Endothelial cell of umbilical vein (primary cell): ENCODE data around the gene NEURL1B. TPM values are rescaled to one million over a fixed set of nuclear protein-coding genes. Genes with fewer than 3 reads are reported as not detected.

Experiments used
- BruUV-seq: library from RNA; stranded (reverse); fragments of 400-500 nt; replicated peaks from 2 replicates; lab custom pipeline; 2021; lab: Mats Ljungman, UMichigan
- CTCF ChIA-PET: fragments of 300-600, 350-600 bp; sonication (Branson Sonifier 250); formaldehyde crosslinking; loops from one replicate; lab custom pipeline; 2021; ENCODE audit warnings: antibody characterized with exemption, inconsistent platforms; lab: Charles Lee
- POLR2A ChIA-PET: fragments of 300-600, 350-600 bp; sonication (Branson Sonifier 250); formaldehyde crosslinking; loops from one replicate; lab custom pipeline; 2021; ENCODE audit warnings: antibody characterized with exemption, inconsistent platforms; lab: Charles Lee
- DNase-seq: peaks from one replicate; pipeline ENCODE4 v3.0.0-alpha.2; 2011; ENCODE audit warnings: low read depth, low spot score
- FAIRE-seq: peaks from 2 replicates; lab custom pipeline; 2011; peaks lifted over from hg19 to GRCh38; lab: Jason Lieb, UNC
- H2AFZ ChIP-seq: 2 replicates; pipeline ENCODE4 v1.6.0; 2012; ENCODE audit warnings: low read depth, low read length, control low read depth, inconsistent platforms
- H3K27ac ChIP-seq: 2 replicates; pipeline ENCODE4 v1.5.1; 2011; ENCODE audit warnings: low read depth, mild to moderate bottlenecking, control low read depth, low read length, moderate library complexity; ENCODE audit not compliant: insufficient read depth
- H3K27me3 ChIP-seq, 2 experiments: 2 replicates each; pipeline versions ENCODE4 v1.6.0 to v1.6.1; 2011; ENCODE audit warnings: low read length in 2 of 2, mixed read lengths in 1 of 2; ENCODE audit not compliant: control insufficient read depth in 2 of 2, insufficient read depth in 2 of 2
- H3K36me3 ChIP-seq, 2 experiments: 2 replicates in 1 of 2; 3 replicates in 1 of 2; pipeline ENCODE4 v1.5.1; 2011; ENCODE audit warnings: low read length in 2 of 2, mild to moderate bottlenecking in 1 of 2, moderate library complexity in 1 of 2; ENCODE audit not compliant: control insufficient read depth in 2 of 2, insufficient read depth in 2 of 2; ENCODE audit errors: extremely low read depth in 1 of 2
- H3K4me1 ChIP-seq: 3 replicates; pipeline ENCODE4 v1.5.1; 2011; ENCODE audit warnings: mild to moderate bottlenecking, low read length; ENCODE audit not compliant: control insufficient read depth, insufficient read depth; ENCODE audit errors: extremely low read depth
- H3K4me2 ChIP-seq: 2 replicates; pipeline ENCODE4 v1.6.1; 2011; ENCODE audit warnings: low read length, control low read depth, mixed read lengths; ENCODE audit not compliant: insufficient read depth
- H3K4me3 ChIP-seq, 3 experiments: fragments of 200-600 bp in 1 of 3; sonication (generic), shearing (Covaris generic) in 1 of 3; replicated peaks in 1 of 3; 2 replicates each; pipeline ENCODE4 v1.5.1; 2011 to 2016; ENCODE audit warnings: control low read depth in 3 of 3, low read length in 3 of 3, mild to moderate bottlenecking in 2 of 3, inconsistent platforms in 1 of 3, low read depth in 1 of 3, moderate library complexity in 1 of 3; ENCODE audit not compliant: insufficient read depth in 1 of 3
- H3K79me2 ChIP-seq: 2 replicates; pipeline ENCODE4 v1.6.0; 2012; ENCODE audit warnings: low read length, inconsistent platforms; ENCODE audit not compliant: control insufficient read depth, insufficient read depth
- H3K9ac ChIP-seq: replicated peaks from 2 replicates; pipeline ENCODE3; 2011; ENCODE audit warnings: low read length, control low read depth; ENCODE audit not compliant: insufficient read depth; ENCODE audit errors: extremely low read depth
- H3K9me1 ChIP-seq: replicated peaks from 3 replicates; pipeline ENCODE4 v1.6.0; 2011; ENCODE audit warnings: mild to moderate bottlenecking, low read length; ENCODE audit not compliant: control insufficient read depth, insufficient read depth; ENCODE audit errors: extremely low read depth
- H3K9me3 ChIP-seq: replicated peaks from 2 replicates; pipeline ENCODE4 v1.5.1; 2012; ENCODE audit warnings: low read length, inconsistent platforms; ENCODE audit not compliant: control insufficient read depth, insufficient read depth
- H4K20me1 ChIP-seq: replicated peaks from 2 replicates; pipeline ENCODE3; 2011; ENCODE audit warnings: mild to moderate bottlenecking, low read length; ENCODE audit not compliant: control insufficient read depth, insufficient read depth; ENCODE audit errors: extremely low read depth
- EZH2 ChIP-seq: IDR thresholded peaks from 2 replicates; pipeline ENCODE4 v1.6.1; 2012; ENCODE audit warnings: borderline replicate concordance, low read depth, mild to moderate bottlenecking, moderate library complexity, low read length, inconsistent platforms; ENCODE audit not compliant: severe bottlenecking
- FOS ChIP-seq: IDR thresholded peaks from 2 replicates; pipeline ENCODE4 v1.6.1; 2011; ENCODE audit warnings: mild to moderate bottlenecking, low read length, moderate library complexity, borderline replicate concordance; ENCODE audit not compliant: insufficient read depth
- GATA2 ChIP-seq: IDR thresholded peaks from 2 replicates; pipeline ENCODE4 v1.7.0; 2011; ENCODE audit warnings: low read depth, mild to moderate bottlenecking, moderate library complexity, mixed read lengths, low read length; ENCODE audit not compliant: insufficient read length, insufficient read depth
- JUN ChIP-seq: IDR thresholded peaks from 2 replicates; pipeline ENCODE4 v1.6.1; 2011; ENCODE audit warnings: borderline replicate concordance, low read depth; ENCODE audit not compliant: insufficient read length, insufficient read depth
- MAX ChIP-seq: IDR thresholded peaks from 2 replicates; pipeline ENCODE4 v1.6.1; 2011; ENCODE audit not compliant: insufficient read depth, insufficient read length
- MYC ChIP-seq: IDR thresholded peaks from one replicate; pipeline ENCODE4 v1.6.1; 2011; ENCODE audit warnings: mild to moderate bottlenecking, low read depth, low read length
- POLR2A ChIP-seq: IDR thresholded peaks from 2 replicates; pipeline ENCODE4 v1.6.1; 2012; ENCODE audit warnings: low read depth, mild to moderate bottlenecking, control low read depth, low read length
- POLR2AphosphoS5 ChIP-seq: IDR thresholded peaks from 2 replicates; pipeline ENCODE4 v1.6.1; 2012; ENCODE audit warnings: low read depth, mild to moderate bottlenecking, control low read depth, low read length, moderate library complexity; ENCODE audit not compliant: insufficient read depth
- dilution Hi-C: fragments of 300-500 bp; cut with MboI; formaldehyde crosslinking; loops from one replicate; pipeline ENCODE4 v1.15.0; 2019; ENCODE audit warnings: low sequenced_read_pairs; ENCODE audit not compliant: extremely low pct_ligation_motif_present
- intact Hi-C: fragments of 100-400 bp; cut with micrococcal nuclease; formaldehyde crosslinking; loops from one replicate; pipeline ENCODE4 v1.10.0; 2022
- polyA plus RNA-seq, 4 experiments: library from polyadenylated mRNA; depleted of rRNA in 3 of 4; stranded (reverse) in 3 of 4; unstranded in 1 of 4; fragments of >200 nt; gene quantifications; 2 replicates each; pipeline versions ENCODE4 v1.2.1 to v1.2.3, GENCODE V29; 2011 to 2012; ENCODE audit warnings: missing spikeins in 1 of 4
- total RNA-seq: library from RNA; stranded (reverse); gene quantifications from 2 replicates; pipeline ENCODE4 v1.2.3, GENCODE V29; 2021
- TF ChIP-seq, protein P1 (sequence below), 2 donors: IDR thresholded peaks; 1 replicate in 1 of 2; 2 replicates in 1 of 2; pipeline ENCODE4 v1.5.1; 2011; ENCODE audit warnings: low read length in 2 of 2, mild to moderate bottlenecking in 2 of 2, moderate library complexity in 2 of 2, control low read depth in 1 of 2, inconsistent platforms in 1 of 2, low read depth in 1 of 2; ENCODE audit not compliant: insufficient read depth in 1 of 2; ENCODE audit errors: extremely low read depth in 1 of 2

The NEURL1B gene
- total and polyA plus RNA-seq, 2 donors (not counting 3 experiments of a cell fraction or from before 2014, with no cell fraction given) = 0.44 to 1.6 TPM

- no peak for TF ChIP-seq POLR2A
- TF ChIP-seq MYC = no peak
- no peak for TF ChIP-seq POLR2AphosphoS5
- TF ChIP-seq, protein P1, sequence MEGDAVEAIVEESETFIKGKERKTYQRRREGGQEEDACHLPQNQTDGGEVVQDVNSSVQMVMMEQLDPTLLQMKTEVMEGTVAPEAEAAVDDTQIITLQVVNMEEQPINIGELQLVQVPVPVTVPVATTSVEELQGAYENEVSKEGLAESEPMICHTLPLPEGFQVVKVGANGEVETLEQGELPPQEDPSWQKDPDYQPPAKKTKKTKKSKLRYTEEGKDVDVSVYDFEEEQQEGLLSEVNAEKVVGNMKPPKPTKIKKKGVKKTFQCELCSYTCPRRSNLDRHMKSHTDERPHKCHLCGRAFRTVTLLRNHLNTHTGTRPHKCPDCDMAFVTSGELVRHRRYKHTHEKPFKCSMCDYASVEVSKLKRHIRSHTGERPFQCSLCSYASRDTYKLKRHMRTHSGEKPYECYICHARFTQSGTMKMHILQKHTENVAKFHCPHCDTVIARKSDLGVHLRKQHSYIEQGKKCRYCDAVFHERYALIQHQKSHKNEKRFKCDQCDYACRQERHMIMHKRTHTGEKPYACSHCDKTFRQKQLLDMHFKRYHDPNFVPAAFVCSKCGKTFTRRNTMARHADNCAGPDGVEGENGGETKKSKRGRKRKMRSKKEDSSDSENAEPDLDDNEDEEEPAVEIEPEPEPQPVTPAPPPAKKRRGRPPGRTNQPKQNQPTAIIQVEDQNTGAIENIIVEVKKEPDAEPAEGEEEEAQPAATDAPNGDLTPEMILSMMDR (IDR thresholded peaks at IDR 0.05; ENCODE audit: extremely low read depth in 1 of 2, insufficient read depth in 1 of 2, low read depth in 1 of 2, low read length in 2 of 2) = no peak
- no peak for TF ChIP-seq GATA2
- TF ChIP-seq EZH2 = no peak
- TF ChIP-seq FOS = no peak
- TF ChIP-seq MAX = no peak
- TF ChIP-seq JUN = no peak
- no peak for DNase-seq
- H2AFZ ChIP-seq = no peak overlapping the region
- peaks cover 25% of the 10 kb centered on the region for H3K4me1 ChIP-seq
- intact Hi-C loops = loop anchor here (1.0 kb wide), 4 partner anchors 31 to 194 kb away; partner anchors contain the start of gene DUSP1
- H3K36me3 ChIP-seq = no peaks in the 10 kb centered on the region
- no peak overlapping the region for H3K4me3 ChIP-seq
- H3K4me2 ChIP-seq = no peak overlapping the region
- H4K20me1 ChIP-seq = no peaks in the 10 kb centered on the region
- H3K79me2 ChIP-seq = no peaks in the 10 kb centered on the region
- no peaks in the 10 kb centered on the region for H3K27me3 ChIP-seq
- no peaks in the 10 kb centered on the region for H3K9me1 ChIP-seq
- FAIRE-seq = no peak
- no peaks in the 10 kb centered on the region for H3K9me3 ChIP-seq
- CTCF ChIA-PET = interaction anchor here (0.6 to 2.0 kb wide), 35 partner anchors 10 to 268 kb away, joined by 3 to 77 read pairs (median 5); partner anchors contain the start of genes ATP6V0E1 and DUSP1
- POLR2A ChIA-PET = interaction anchor here (1.6 kb wide), 1 partner anchor 51 kb away, joined by 6 read pairs; no protein-coding TSS in a partner anchor
- no peak overlapping the region for H3K9ac ChIP-seq
- no peak overlapping the region for H3K27ac ChIP-seq
- dilution Hi-C loops = no loop called here
- BruUV-seq = no TSS peak
These were observed 76.6 kb downstream of the NEURL1B start for GRCh38 chr5:172717481-172718195.
